ENCODE results near the gene C18orf63. TPM values are rescaled to one million over a fixed set of nuclear protein-coding genes. Genes with fewer than 3 reads are reported as not detected.
A peak's percentile ranks its signal among the peaks of the same experiment; 100 is the strongest.

C18orf63 gene
- total and polyA plus RNA-seq, 8 donors = 0.16 to 0.26 TPM; not detected in 6

GRCh38 chr18:74294526-74294925, 21.1 kb upstream of the C18orf63 start:
- H3K27ac ChIP-seq = no peak overlapping the region
- ATAC-seq = no peak
- H3K4me1 ChIP-seq = peaks cover 0 to 25% of the 10 kb centered on the region in 2 donors
- H3K36me3 ChIP-seq = no peaks in the 10 kb centered on the region
- DNase-seq = no peak
- TF ChIP-seq CTCF (IDR thresholded peaks at IDR 0.05) = no peak
- H3K9me3 ChIP-seq = no peaks in the 10 kb centered on the region
- H3K27me3 ChIP-seq = peaks cover 0 to 7% of the 10 kb centered on the region in 2 donors
- intact Hi-C loops (cut with DNase I) = no loop called here
- no peak overlapping the region for H3K4me3 ChIP-seq

GRCh38 chr18:74299162-74299561, 16.5 kb upstream of the C18orf63 start:
- H3K27me3 ChIP-seq = no peaks in the 10 kb centered on the region
- H3K4me1 ChIP-seq = no peaks in the 10 kb centered on the region
- intact Hi-C loops (cut with DNase I) = no loop called here
- no peak overlapping the region for H3K4me3 ChIP-seq
- TF ChIP-seq CTCF (IDR thresholded peaks at IDR 0.05) = no peak
- H3K36me3 ChIP-seq = no peaks in the 10 kb centered on the region
- DNase-seq (no peak), ATAC-seq (no peak)
- H3K27ac ChIP-seq = no peak overlapping the region
- H3K9me3 ChIP-seq = no peaks in the 10 kb centered on the region

- no peaks in the 10 kb centered on the region for H3K9me3 ChIP-seq
- DNase-seq (no peak), ATAC-seq (peak; percentile 71)
- H3K4me1 ChIP-seq = no peaks in the 10 kb centered on the region
- TF ChIP-seq CTCF (IDR thresholded peaks at IDR 0.05) = no peak
- intact Hi-C loops (cut with DNase I) = no loop called here
- no peak overlapping the region for H3K27ac ChIP-seq
- H3K36me3 ChIP-seq = no peaks in the 10 kb centered on the region
- H3K4me3 ChIP-seq = no peak overlapping the region
- no peaks in the 10 kb centered on the region for H3K27me3 ChIP-seq
Observed at GRCh38 chr18:74299746-74300145, 15.9 kb upstream of the C18orf63 start.

- Histone ChIP-seq H3K36me3 (no peaks in the 10 kb centered on the region), H3K4me3 (no peak overlapping the region), H3K9me3 (no peaks in the 10 kb centered on the region), H3K4me1 (no peaks in the 10 kb centered on the region), H3K27me3 (no peaks in the 10 kb centered on the region), H3K27ac (no peak overlapping the region)
- no peak for ATAC-seq
- no peak for TF ChIP-seq CTCF (IDR thresholded peaks at IDR 0.05)
- no peak for DNase-seq
- intact Hi-C loops (cut with DNase I) = no loop called here
Observed at GRCh38 chr18:74303306-74303705, 12.3 kb upstream of the C18orf63 start.

GRCh38 chr18:74303936-74304335, 11.7 kb upstream of the C18orf63 start:
- intact Hi-C loops (cut with DNase I) = no loop called here
- H3K9me3 ChIP-seq = no peaks in the 10 kb centered on the region
- no peak overlapping the region for H3K4me3 ChIP-seq
- TF ChIP-seq CTCF (IDR thresholded peaks at IDR 0.05) = no peak
- no peaks in the 10 kb centered on the region for H3K27me3 ChIP-seq
- no peak overlapping the region for H3K27ac ChIP-seq
- no peak for ATAC-seq
- no peak for DNase-seq
- H3K36me3 ChIP-seq = no peaks in the 10 kb centered on the region
- H3K4me1 ChIP-seq = no peaks in the 10 kb centered on the region

Data from left lung (tissue), 10 donors.